GM12875 (cell line): ENCODE data around the gene MTM1.

Experiments
- H3K4me3 ChIP-seq: one replicate; pipeline ENCODE4 v1.5.1; 2011; ENCODE audit warnings: low read depth, low read length, control low read depth
- TF ChIP-seq, protein P1 (sequence below): IDR thresholded peaks from 2 replicates; pipeline ENCODE4 v1.5.1; 2011; ENCODE audit warnings: low read depth, mild to moderate bottlenecking, control low read depth, inconsistent platforms, low read length, moderate library complexity, borderline replicate concordance; ENCODE audit not compliant: insufficient read depth

MTM1 gene

DNA sequence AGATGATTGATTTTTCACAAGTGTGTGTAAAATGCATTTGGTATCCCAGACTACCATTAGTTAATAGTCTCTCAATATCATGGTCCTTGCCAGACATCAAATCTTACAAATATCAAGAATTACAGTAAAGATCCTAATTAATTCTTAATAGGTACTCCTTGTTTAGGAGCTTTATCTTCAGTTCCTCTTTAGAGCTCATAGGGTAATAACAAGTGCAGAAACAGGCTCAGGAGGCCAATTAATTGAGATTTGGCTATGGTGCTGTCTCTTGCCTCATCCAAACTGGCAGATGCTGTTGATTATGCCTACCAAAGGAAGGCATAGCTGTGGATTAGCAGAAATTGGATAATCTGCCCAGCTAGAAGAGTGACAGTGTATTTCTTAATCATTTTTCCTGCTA, 131.7 kb downstream of the MTM1 start:
- H3K4me3 ChIP-seq = no peak overlapping the region
- TF ChIP-seq, protein P1, sequence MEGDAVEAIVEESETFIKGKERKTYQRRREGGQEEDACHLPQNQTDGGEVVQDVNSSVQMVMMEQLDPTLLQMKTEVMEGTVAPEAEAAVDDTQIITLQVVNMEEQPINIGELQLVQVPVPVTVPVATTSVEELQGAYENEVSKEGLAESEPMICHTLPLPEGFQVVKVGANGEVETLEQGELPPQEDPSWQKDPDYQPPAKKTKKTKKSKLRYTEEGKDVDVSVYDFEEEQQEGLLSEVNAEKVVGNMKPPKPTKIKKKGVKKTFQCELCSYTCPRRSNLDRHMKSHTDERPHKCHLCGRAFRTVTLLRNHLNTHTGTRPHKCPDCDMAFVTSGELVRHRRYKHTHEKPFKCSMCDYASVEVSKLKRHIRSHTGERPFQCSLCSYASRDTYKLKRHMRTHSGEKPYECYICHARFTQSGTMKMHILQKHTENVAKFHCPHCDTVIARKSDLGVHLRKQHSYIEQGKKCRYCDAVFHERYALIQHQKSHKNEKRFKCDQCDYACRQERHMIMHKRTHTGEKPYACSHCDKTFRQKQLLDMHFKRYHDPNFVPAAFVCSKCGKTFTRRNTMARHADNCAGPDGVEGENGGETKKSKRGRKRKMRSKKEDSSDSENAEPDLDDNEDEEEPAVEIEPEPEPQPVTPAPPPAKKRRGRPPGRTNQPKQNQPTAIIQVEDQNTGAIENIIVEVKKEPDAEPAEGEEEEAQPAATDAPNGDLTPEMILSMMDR = no peak

DNA sequence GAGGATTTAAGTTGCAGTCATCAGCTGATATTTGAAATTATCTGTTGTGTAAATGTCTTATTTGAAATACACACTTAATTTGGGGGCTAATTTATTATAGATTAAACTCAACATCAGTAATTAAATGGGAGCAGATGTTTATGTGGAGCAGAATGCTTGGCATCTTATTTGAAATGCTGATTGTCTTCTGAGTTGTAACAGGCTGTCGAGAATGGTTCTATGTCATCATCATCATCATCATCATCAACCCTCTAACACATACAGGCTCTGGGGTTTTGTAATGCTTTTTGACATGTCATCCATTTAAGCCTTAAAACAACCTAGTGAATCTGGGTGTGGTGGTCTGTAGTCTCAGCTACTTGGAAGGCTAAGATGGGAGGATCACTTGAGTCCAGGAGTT, 133.0 kb downstream of the MTM1 start:
- H3K4me3 ChIP-seq = no peak overlapping the region
- TF ChIP-seq, protein P1 = no peak

- TF ChIP-seq, protein P1 = no peak
Observed at GRCh38 chrX:150702966-150703694, 134.7 kb downstream of the MTM1 start.

GRCh38 chrX:150703695-150703974, 135.2 kb downstream of the MTM1 start:
- no peak overlapping the region for H3K4me3 ChIP-seq
- TF ChIP-seq, protein P1 = no peak

More at GRCh38 chrX:150702966-150703694, 134.7 kb downstream of the MTM1 start:
- H3K4me3 ChIP-seq = no peak overlapping the region

GRCh38 chrX:150704030-150704613, 135.7 kb downstream of the MTM1 start:
- TF ChIP-seq, protein P1 = no peak
- no peak overlapping the region for H3K4me3 ChIP-seq

DNA sequence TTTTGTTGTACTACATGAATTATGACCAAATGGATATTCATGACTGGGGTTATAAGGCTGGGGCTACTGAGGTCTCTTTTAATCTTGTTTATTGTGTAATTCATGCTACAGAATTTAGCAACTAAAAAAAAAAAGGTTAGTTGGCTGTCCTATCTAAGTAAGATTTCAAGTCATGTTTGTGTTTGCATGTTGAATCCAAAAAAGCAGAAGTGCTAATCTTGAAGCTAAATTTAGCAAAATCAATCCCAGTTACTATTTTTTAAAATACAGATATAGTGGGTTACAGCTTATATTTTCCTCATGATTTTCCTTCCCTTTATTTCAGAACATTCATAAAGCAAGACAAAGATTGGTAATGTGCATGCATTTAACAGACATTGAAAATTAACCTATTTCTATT, 144.2 kb downstream of the MTM1 start:
- no peak overlapping the region for H3K4me3 ChIP-seq
- TF ChIP-seq, protein P1 = no peak

- TF ChIP-seq, protein P1 = no peak
- no peak overlapping the region for H3K4me3 ChIP-seq
Observed at GRCh38 chrX:150715184-150715583, 146.8 kb downstream of the MTM1 start.
